Measurements from ENCODE around the gene ZER1. TPM values are rescaled to one million over a fixed set of nuclear protein-coding genes. Genes with fewer than 3 reads are reported as not detected.

ZER1 gene
- total and polyA plus RNA-seq, 2 of the 4 experiments (the other 2 are of a cell fraction) = 7.7 to 34.9 TPM

- Histone ChIP-seq H3K27ac (ENCODE audit: insufficient read depth, low read length) (no peak overlapping the region), H2BK20ac (ENCODE audit: low read depth, low read length) (no peak overlapping the region), H3K23ac (ENCODE audit: low read depth, low read length) (no peak overlapping the region), H2BK120ac (ENCODE audit: low read depth, low read length) (no peak overlapping the region), H4K91ac (ENCODE audit: insufficient read depth, low read depth, low read length) (no peak overlapping the region), H3K18ac (ENCODE audit: low read depth, low read length) (no peak overlapping the region), H3K9ac (ENCODE audit: low read depth, low read length) (no peak overlapping the region), H3K56ac (ENCODE audit: extremely low read depth, insufficient read depth, low read length) (no peak overlapping the region), H4K20me1 (ENCODE audit: insufficient read depth, low read length) (no peaks in the 10 kb centered on the region; the same call in 1 of the 2 replicates), H3K14ac (replicated peaks; ENCODE audit: low read depth, low read length) (no peak overlapping the region), H3K79me1 (ENCODE audit: low read depth in 1 of 2, low read length in 2 of 2) (no peaks in the 10 kb centered on the region), H3K4me3 (ENCODE audit: insufficient read depth, low read depth, low read length) (no peak overlapping the region), H3K9me3 (ENCODE audit: control insufficient read depth, insufficient read depth, low read length) (no peaks in the 10 kb centered on the region), H2BK5ac (ENCODE audit: low read depth, low read length, poor library complexity, severe bottlenecking) (no peak overlapping the region), H4K8ac (ENCODE audit: low read depth in 2 of 2, low read length in 2 of 2) (no peak overlapping the region), H3K36me3 (ENCODE audit: control insufficient read depth, insufficient read depth, low read length) (peaks cover 26% of the 10 kb centered on the region), H4K5ac (ENCODE audit: low read depth, low read length) (no peak overlapping the region), H3K4me2 (ENCODE audit: low read depth, low read length) (no peak overlapping the region), H3K9me1 (ENCODE audit: insufficient read depth, low read length) (peaks cover 6% of the 10 kb centered on the region; the same call in 1 of the 2 replicates), H3K27me3 (ENCODE audit: control insufficient read depth, insufficient read depth, low read length) (no peaks in the 10 kb centered on the region), H2AK9ac (replicated peaks; ENCODE audit: low read depth, low read length, poor library complexity) (no peak overlapping the region), H3K4me1 (ENCODE audit: control insufficient read depth, insufficient read depth, low read length) (peaks cover 2% of the 10 kb centered on the region; the same call in 1 of the 2 replicates), H3K4ac (ENCODE audit: low read depth, low read length) (no peak overlapping the region), H2AFZ (replicated peaks; ENCODE audit: low read length, poor library complexity) (no peak overlapping the region), H2AK5ac (ENCODE audit: low read depth, low read length) (no peak overlapping the region), H2BK15ac (ENCODE audit: low read depth, low read length) (no peak overlapping the region)
- ATAC-seq (ENCODE audit: low read depth) (no peak), DNase-seq (no peak)
- POLR2A ChIA-PET (ENCODE audit: unreplicated experiment) = no interaction called here
- dilution Hi-C loops (cut with HindIII; ENCODE audit: low sequenced_read_pairs, unreplicated experiment) (no loop called here), intact Hi-C loops (cut with micrococcal nuclease) (no loop called here), in situ Hi-C loops (cut with MboI; ENCODE audit: low sequenced_read_pairs) (no loop called here)
- WGBS, 2 experiments (ENCODE audit: extremely low coverage in 2 of 2, insufficient read length in 1 of 2) = 86% methylated on average over 13 of the region's 13 CpGs; no CpG with 5 or more reads in 1 of the 2 experiments
- no peak for TF ChIP-seq SMC3 (IDR thresholded peaks at IDR 0.05; ENCODE audit: low read depth, low read length)
- no peak for TF ChIP-seq RCOR1 (IDR thresholded peaks at IDR 0.05; ENCODE audit: insufficient replicate concordance, low read length)
- TF ChIP-seq BHLHE40 (IDR thresholded peaks at IDR 0.05; ENCODE audit: low read depth, low read length) = no peak
- no peak for TF ChIP-seq FOS (IDR thresholded peaks at IDR 0.05; ENCODE audit: low read depth, low read length)
- no peak for TF ChIP-seq MXI1 (IDR thresholded peaks at IDR 0.05; ENCODE audit: borderline replicate concordance, low read depth, low read length)
- no peak for TF ChIP-seq MAFK (IDR thresholded peaks at IDR 0.05; ENCODE audit: low read depth, low read length)
- TF ChIP-seq, protein P1, sequence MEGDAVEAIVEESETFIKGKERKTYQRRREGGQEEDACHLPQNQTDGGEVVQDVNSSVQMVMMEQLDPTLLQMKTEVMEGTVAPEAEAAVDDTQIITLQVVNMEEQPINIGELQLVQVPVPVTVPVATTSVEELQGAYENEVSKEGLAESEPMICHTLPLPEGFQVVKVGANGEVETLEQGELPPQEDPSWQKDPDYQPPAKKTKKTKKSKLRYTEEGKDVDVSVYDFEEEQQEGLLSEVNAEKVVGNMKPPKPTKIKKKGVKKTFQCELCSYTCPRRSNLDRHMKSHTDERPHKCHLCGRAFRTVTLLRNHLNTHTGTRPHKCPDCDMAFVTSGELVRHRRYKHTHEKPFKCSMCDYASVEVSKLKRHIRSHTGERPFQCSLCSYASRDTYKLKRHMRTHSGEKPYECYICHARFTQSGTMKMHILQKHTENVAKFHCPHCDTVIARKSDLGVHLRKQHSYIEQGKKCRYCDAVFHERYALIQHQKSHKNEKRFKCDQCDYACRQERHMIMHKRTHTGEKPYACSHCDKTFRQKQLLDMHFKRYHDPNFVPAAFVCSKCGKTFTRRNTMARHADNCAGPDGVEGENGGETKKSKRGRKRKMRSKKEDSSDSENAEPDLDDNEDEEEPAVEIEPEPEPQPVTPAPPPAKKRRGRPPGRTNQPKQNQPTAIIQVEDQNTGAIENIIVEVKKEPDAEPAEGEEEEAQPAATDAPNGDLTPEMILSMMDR (conservative IDR thresholded peaks at IDR 0.05; ENCODE audit: low read depth, low read length) = no peak
- TF ChIP-seq, protein P2, sequence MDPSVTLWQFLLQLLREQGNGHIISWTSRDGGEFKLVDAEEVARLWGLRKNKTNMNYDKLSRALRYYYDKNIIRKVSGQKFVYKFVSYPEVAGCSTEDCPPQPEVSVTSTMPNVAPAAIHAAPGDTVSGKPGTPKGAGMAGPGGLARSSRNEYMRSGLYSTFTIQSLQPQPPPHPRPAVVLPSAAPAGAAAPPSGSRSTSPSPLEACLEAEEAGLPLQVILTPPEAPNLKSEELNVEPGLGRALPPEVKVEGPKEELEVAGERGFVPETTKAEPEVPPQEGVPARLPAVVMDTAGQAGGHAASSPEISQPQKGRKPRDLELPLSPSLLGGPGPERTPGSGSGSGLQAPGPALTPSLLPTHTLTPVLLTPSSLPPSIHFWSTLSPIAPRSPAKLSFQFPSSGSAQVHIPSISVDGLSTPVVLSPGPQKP (IDR thresholded peaks at IDR 0.05; ENCODE audit: borderline replicate concordance, low read depth, low read length) = no peak
- no peak for TF ChIP-seq CEBPB (IDR thresholded peaks at IDR 0.05; ENCODE audit: low read depth, low read length)
- TF ChIP-seq NFE2L2 (IDR thresholded peaks at IDR 0.05; ENCODE audit: low read depth, low read length) = no peak
- no peak for TF ChIP-seq POLR2A (IDR thresholded peaks at IDR 0.05; ENCODE audit: low read depth, low read length)
- no peak for TF ChIP-seq RFX5 (IDR thresholded peaks at IDR 0.05; ENCODE audit: low read depth, low read length)
- no peak for TF ChIP-seq RAD21 (IDR thresholded peaks at IDR 0.05; ENCODE audit: low read length)
- TF ChIP-seq MAZ (IDR thresholded peaks at IDR 0.05; ENCODE audit: borderline replicate concordance, low read depth, low read length) = no peak
- no peak for TF ChIP-seq USF2 (IDR thresholded peaks at IDR 0.05; ENCODE audit: low read depth, low read length)
- TF ChIP-seq CHD1 (IDR thresholded peaks at IDR 0.05; ENCODE audit: low read depth, low read length) = no peak
- no TSS peak for BruUV-seq (replicated peaks)
- CTCF ChIA-PET = interaction anchor here (0.9 to 1.9 kb wide), 3 partner anchors 8 to 86 kb away, joined by 3 to 6 read pairs (median 5); partner anchors contain the start of genes ENDOG and ZDHHC12
Measured at GRCh38 chr9:128732576-128732975, 39.2 kb downstream of the ZER1 start.
